ENCODE measurements around the gene SYT1.

SYT1 gene

DNA sequence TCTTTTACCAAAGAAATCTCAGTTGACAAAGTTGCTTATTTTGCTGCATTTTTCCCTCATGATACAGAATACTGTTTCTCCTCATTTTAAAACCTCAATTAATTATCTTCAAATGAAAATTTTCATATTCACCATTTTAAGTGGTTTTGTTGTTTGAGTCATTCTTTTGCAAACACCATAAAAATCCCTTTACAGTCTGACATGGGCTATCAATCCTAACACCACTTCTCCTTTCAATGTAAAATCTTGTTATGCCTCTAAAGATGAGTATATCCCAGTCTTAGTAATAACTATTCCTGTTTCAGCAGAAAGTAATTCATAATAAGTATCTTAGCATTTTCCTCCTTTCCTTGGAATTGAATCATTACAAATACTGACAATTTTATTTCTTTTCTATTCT is 192.2 kb downstream of the SYT1 start:
- DNase-seq (ENCODE audit: low read depth) = no peak

DNA sequence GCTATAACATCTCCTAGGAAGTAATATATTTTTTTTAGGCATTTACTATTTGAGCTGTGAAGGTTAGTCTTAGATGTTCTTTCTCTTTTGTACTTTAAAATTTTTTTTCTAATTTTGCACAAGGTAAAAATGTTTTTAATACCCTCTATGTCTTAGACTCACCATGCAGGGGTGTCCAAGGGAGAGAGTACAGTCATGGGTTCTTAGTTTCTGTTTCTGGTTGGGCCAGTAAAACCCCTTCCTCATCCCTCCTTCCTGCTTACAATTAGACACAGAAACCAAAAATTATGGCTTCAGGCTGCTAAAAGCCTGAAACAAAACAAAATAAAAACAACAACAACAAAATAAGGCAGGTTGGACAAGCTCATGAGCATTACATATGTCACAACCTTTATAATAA is 193.0 kb downstream of the SYT1 start:
- no peak for DNase-seq (ENCODE audit: low read depth)

DNA sequence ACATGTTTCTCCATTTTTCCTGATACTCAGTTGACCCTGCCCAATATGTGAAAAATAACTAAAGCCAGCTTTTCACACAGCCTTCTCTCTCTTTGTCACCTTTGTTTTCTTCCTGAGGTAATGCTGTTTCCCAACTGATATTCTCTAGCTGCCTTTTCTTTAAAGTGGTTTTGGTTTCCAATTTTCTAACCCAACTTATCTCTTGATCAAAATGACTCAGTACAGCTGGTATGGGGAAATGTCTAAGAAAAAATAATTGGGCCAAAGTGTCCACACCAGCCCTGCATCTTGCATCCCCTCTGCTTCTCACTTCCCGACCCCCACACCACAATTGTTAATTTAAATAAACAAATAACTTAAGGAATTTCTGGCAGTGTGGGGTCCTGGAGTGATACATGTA is 193.8 kb downstream of the SYT1 start:
- no peak for DNase-seq (ENCODE audit: low read depth)

DNA sequence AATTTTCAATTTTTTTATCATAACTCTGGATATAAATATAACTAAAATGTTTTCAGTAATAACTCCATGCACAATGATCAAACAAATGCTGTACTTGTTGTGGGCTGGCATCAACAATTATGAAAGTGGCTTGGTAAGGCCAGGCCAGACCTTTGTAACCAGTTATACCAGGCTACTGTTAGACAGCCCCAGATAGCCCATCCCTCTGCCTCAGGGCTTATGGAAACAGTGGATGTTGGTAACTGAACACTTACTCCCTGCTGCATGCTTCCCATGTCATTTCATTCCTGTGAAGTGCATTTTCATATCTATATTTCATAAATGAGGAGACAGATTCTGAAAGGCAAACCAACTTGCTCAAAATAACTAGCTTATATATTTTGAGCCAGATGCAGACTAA is 195.0 kb downstream of the SYT1 start:
- DNase-seq (ENCODE audit: low read depth) = no peak

DNA sequence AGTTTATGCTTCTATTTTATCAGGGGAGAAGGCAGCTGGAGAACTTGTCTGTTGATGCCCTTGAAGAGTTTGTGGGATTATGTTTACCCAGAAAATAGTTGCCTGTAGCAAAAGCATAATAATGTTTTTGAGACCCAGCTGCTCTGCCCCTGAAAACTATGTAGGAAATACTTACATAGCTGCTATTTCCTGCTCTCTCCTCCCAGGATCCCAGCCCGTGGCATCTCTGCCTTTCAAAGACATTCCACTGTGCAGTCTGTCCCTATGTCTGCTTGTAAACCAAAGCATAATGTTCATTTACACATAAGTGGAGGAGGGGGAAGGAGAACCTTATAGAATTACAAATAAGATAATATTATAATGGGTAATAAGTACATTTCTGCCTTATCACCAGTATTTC is 198.7 kb downstream of the SYT1 start:
- DNase-seq (ENCODE audit: low read depth) = no peak

DNA sequence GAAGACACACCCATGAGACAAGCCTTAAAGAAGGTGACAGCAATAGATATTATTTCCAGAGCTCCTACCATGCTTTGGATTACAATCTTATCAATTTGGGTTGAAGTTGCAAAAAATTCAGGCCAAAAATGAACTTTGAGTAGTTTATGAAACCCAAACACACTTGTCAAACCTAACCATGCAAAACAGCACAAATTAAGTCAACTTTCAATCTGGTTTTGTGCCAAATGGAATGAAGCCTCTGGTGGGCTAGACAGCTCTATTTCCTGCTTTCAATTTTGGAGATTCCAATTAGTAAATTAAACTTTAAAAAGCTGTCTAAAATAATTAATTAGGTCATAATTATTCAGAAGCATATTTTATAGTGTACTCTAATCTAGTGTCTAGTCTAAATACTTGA is 203.4 kb downstream of the SYT1 start:
- DNase-seq (ENCODE audit: low read depth) = no peak

DNA sequence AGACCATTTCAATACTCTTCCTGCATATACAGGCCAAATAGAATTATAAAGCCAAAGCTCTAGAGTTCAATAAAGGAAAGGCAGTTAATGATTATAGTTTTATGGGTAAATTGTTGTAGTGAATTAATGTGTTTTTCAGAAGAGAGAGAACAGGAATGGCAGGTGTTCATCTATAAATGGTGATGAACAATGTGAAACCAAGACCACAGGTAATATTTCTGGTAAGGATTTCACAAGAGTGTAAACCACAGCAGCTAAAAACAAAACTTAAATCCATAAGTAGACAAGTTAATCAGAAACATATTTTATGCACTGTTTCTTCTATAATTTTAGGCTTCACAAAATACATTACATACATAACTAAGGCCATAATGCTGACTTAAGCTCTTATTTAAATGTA is 204.4 kb downstream of the SYT1 start:
- no peak for DNase-seq (ENCODE audit: low read depth)

DNA sequence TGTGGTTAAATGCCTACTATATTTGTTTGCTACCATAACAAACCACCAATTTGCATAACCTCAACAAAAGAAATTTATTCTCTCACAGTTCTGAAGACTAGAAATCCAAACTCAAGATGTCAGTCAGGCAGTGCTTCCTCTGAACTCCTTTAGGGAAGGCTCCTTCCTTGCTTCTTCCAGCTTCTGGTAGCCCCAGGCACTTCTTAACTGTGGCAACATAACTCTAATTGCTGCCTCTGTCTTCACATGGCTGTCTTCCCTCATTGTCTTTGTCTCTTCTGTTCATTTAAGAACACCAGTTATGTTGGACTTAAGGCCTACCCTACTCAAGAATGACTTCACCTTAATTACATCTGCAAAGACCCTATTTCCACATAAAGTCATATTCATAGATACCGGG is 206.9 kb downstream of the SYT1 start:
- DNase-seq (ENCODE audit: low read depth) = no peak

DNA sequence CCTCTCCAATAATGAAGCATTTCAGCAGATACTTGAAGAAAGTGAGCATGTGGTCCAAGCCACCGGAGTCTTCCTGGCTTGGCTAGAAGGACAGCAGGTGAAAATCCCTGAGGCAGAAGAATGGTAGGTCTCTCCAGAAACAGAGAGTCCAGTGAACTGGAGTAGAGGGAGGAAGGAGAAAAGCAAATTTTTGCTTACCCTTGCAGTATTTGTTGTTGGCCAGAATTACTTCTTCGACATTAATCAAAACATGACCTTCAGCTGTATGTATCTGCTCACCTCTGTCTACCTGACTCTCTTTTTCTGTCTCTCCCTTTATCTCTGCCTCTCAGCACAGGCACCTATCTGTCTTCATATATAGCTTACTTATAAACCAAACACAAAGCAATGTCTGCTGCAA is 208.9 kb downstream of the SYT1 start:
- no peak for DNase-seq (ENCODE audit: low read depth)

DNA sequence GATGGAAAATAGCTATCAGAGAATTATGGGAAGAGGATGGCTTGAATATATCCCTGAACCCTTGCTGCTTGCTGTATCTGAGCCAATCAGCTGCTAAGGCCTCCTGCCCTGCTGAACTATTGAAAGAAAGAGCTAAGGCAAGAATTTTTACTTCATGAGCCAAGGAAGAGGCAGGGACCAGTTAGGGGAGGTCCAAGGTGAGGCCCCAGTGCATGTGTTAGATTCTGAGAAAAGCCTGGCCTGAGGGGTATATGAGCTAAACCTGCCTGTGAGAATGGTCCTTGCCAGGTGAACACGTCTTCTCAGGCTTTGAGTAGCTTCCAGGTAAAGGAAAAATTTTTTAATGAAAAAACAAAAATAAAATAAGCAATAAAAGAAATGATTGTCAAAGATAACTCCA is 218.0 kb downstream of the SYT1 start:
- no peak for DNase-seq (ENCODE audit: low read depth)

DNA sequence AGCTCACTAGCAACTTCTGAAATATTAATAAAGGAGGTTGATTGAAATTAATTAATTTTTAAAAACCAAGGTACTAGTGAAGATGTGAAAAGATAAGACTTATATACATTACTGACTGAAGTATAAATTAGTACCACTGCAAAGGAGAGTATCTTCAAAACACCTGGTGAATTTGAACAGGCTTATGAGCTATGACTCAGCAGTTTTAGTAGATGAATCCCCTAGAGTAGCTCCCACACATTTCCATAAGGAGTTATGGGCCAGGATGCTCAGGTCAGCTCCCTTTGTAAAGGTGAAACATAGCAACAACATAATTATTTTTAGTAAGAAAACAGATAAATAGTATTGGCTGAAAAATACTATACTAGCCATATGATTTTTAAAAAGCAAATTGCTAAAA is 218.6 kb downstream of the SYT1 start:
- DNase-seq (ENCODE audit: low read depth) = no peak

DNA sequence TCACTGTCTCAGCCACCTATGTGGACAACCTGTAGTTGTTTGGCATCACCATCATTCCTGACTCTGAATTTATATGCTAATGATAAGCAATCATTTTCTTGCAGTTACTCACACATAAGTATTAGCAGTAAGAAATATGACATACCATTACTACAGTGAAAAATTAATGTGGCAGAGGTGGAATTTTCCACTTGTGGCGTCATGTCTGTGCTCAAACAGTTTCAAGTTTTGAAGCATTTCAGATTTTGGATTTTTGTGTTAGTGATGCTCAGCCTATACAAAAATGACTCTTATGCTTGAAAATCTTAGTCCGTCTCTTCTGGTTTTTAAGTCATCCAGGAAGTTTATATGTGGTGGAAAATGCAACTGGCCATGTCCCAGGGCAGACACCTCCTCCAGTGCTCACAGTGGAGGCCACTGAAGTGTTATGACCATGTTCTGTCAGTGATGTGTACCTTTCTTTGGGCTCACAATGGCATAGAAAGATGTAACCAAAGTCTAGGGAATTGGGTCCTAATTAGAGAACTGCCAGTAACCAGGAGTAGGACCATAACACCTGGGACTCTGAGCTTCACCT is 220.6 kb downstream of the SYT1 start:
- no peak for DNase-seq (ENCODE audit: low read depth)

DNA sequence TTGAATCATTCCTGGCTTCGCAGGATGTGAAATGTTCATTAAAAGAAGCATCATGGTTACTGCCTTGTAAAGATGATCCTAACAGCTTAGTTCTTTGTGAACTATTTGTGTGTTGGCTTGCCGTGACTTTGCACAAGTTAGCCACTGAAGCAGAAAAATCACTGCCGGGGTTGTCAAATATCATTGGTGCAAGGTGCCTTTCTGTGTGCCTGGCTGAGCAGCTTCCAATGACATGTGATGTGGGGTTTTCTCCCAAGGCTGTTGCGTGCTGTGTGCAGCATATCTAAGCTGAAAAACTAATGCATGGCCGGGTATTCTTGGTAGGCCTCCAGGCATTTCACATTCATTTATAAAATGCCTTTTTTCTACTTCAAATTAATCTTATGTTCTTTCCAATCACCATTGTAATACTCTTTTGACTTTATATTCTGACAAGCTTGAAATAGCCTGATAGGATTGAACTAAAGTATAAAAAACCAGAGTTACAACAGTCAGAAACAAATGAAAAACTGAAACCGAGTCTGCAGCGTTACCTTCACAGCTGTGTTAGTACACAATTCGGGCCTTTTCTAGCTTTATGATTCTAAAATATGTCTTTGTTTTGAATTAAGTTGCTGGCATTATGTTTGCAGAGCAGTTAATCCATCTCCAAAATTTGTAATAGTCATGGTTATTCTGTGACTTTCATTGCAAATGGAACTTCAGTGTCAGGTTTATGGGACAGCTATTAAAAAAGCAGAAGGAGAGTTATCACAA is 222.1 kb downstream of the SYT1 start:
- no peak for DNase-seq (ENCODE audit: low read depth)

DNA sequence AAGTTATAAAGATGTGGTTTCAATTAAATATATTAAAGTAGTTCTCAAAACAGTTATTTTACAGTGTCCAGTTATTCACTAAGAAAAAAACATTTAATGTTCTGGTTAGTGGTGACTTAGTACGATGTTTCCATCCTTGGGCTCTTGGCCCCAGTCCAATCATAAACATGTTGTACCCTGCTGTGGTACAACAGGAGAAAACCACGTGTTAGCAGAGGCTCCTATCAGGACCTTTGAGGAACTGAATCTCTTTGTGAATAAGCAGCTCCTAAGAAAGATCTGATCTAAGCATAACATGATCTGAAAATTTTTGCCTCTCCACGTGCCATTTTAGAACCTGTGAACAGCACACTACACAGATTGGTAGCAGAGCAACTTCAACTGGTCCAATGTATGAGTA is 234.0 kb downstream of the SYT1 start:
- DNase-seq (ENCODE audit: low read depth) = no peak

DNA sequence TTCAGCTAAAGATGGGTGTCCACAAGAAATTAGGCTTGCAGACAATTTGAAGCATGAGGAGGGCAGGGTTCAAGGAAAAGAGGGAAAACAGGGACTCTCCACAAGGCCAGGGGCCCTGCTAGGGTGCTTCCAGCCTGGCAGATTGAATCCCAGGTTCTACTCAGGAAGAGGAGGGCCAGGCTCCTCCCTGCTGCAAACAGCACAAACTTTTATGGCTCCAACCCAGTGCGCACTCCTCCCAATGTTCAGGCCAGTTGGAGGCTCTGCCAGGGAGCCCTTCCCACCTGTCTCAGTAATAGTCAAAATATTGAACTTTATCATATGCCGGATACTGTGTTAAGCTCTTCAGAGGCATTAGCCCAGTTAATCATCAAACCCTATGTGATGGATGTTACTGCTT is 244.4 kb downstream of the SYT1 start:
- DNase-seq (ENCODE audit: low read depth) = no peak

DNA sequence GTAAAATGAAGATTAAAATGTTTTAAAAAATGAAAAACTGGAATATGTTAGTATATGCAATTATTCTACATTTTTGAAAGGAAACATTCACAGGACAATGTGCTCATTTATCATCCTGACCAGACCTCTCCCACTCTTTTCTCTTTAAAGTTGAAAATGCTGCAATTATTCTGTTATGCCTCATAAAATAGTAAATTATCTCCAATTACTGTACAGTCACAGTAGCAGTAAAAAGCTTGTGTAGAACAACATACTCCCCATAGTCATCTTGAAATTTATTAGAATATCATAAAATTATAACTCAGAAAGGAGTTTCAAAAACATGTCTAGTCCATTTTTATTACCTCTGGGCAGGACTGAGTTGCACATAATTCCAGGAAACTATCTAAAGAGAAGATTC is 250.3 kb downstream of the SYT1 start:
- DNase-seq (ENCODE audit: low read depth) = no peak

DNA sequence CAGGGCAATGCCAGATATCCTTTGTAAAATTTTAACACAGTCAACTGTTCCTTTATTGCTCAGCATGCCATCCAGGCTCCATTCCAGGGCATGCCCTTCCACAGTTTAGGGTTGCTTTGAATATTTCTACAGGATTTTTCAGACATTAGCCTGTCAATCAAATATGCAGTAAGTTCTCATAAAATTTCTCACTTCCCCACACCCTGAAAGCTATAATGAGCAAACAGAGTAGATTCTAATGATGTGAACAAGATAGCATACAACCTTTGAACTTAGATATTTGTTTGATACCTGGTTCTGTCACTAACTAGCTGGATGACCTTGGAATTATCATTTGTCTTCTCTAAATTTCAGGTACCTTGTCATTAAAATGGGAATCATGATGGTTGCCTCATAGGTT is 251.2 kb downstream of the SYT1 start:
- DNase-seq (ENCODE audit: low read depth) = no peak

DNA sequence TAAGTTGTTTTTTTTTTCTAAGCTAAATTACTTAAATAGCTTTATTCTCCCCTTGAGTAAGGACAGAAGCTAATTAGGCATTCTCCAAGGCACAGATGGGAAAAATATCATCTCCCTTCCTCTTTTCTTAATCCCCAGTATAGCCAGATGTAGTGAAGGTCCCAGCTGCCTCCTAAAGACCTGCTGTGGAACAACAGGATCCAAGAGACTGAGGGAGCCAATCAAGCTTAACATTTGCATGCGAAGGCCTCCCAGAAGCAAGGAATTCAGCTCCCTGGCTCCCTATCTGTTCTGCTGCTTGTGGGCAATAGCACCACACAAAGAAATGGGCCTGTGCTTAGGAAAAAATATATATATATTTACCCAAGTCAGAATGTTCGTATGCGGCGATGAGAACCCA is 255.2 kb downstream of the SYT1 start:
- DNase-seq (ENCODE audit: low read depth) = no peak

DNA sequence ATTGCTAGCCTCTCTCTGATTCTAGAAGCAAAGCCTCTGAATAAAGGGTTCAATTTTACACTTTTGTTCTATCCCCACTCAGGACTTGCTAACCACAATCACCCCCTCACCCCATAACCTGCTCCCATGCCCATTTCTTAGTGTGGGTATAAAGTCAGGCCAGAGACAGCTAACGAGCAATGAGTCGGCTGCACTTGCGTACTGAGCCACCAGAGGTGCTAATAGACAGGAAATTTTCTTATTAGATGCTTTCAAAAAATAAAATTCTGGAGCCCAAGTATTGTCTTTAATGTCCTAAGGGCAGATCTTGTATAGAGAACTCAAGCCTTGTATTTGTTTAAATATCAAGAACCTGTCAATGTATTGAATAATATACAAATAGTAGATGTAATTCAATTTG is 256.9 kb downstream of the SYT1 start:
- DNase-seq (ENCODE audit: low read depth) = no peak

DNA sequence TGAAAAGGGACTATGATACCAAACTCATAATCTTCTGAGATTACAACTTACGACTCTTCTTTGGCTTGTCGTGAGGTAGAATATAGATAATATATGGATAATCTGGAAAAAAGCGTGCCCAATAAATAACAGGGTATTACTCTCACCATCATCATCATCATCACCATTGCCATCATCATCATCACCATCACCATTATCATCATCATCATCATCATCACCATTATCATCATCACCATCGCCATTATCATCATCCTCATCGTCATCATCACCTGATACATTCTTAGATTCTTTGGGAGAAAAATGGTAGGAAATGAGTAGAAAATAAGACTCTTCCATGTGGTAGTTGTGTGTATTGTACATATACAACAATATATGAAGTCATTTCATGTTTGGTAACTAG is 259.8 kb downstream of the SYT1 start:
- DNase-seq (ENCODE audit: low read depth) = no peak

DNA sequence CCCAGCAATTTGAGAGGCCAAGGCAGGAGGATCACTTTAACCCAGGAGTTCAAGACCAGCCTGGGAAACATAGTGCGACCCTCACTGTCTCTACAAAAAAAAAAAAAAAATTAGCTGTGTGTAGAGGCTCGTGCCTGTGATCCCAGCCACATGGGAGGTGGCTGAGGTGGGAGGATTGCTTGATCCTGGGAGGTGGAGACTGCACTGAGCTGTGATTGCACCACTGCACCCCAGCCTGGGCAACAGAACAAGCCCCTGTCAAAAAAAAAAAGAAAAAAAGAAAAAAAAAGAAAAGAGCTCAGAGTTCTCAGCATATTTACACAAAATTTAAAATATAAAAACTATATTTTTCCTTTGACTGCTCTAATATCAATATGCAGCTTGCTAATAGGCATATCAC is 260.8 kb downstream of the SYT1 start:
- no peak for DNase-seq (ENCODE audit: low read depth)

DNA sequence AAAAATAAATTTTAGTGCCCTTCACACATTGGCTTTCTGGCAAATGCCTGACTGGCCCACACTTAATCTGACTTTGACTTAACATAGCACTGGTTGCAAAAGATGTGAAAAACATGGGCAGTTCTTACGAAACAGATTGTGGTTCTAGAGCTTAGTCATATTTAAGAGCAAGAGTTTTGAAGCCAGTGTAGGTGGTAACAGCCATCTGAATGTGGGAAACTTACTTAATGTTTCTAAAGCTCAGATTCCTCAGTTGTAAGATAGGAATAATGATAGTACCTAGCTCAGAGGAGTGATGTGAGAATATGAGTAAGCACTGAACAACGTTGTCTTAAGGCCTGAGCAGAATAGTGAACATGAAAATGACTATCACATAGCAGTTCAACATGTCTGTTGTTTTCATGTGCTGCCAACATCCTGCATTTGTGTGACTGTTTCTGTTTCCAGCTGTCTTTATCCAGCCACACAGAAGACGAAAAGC is 262.7 kb downstream of the SYT1 start:
- no peak for DNase-seq (ENCODE audit: low read depth)

DNA sequence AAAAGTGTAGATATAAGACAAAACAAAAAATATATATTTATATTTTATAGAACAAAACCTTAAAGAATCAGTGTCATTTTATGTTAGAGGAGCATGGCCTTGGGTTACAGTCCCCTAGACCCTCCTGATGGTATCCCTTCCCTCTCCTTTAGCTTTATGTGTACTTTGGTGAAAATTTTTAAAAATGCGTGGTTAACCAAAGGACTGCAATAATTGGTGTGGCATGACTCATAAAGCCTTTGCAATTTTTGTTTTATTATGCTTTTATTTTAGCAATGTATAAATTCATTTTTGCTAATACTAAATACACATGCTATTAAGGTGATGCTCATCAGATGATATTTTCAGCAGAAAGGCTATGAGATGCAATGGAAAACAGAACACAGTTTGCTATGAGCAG is 264.4 kb downstream of the SYT1 start:
- DNase-seq (ENCODE audit: low read depth) = no peak

DNA sequence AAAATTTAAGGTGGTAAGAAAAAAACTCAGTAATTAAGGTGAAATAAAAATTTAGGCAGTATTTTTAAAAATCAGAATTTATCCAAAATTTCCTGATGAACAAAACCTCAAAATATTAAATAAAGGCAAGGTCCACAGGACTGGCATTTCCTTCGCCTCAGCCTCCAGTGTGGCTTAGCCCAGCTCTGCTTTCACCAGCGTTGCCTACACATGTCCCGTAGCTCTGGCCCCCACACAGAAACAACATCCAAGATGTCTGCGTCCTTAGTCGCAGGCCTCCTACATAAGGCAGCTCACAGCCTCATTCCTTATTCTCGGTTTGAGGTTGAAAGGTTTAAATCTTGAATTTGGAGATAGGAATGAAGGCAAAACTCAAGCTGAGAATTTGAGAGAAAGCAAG is 274.3 kb downstream of the SYT1 start:
- DNase-seq (ENCODE audit: low read depth) = no peak

Data from activated T-cell treated with anti-CD3 and anti-CD28 coated beads for 24 hours (primary cell).